ENCODE measurements around the gene HELZ2. TPM values are rescaled to one million over a fixed set of nuclear protein-coding genes. Genes with fewer than 3 reads are reported as not detected.

HELZ2 gene
- polyA plus RNA-seq, 1 of the 3 experiments (the other 2 are of a cell fraction): 7.6 TPM

DNA sequence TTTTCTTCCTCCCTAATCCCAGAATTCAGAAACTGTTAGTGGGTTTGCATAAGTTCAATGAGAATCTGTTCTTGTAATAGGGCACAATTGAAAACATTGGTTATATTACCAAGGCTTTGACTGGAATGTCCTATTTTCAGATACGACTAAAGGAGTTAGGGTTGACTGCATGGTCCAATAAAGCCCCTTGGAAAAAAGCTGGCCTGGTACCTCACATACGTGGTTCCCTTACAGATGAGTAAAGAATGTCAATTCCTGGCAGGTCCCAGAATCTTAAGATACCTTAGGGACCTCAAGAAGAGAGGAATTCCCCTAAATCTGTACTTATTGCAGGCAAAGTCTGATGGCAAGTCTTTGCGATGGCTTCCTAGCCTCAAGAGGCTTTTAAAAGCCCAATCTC lies 48.9 kb downstream of the HELZ2 start:
- no peak overlapping the region for H3K9ac ChIP-seq
- H3K27me3 ChIP-seq (ENCODE audit: insufficient read depth): no peaks in the 10 kb centered on the region
- peaks cover 42% of the 10 kb centered on the region for H4K20me1 ChIP-seq (ENCODE audit: insufficient read depth)
- H3K4me2 ChIP-seq: no peak overlapping the region
- peaks cover 22% of the 10 kb centered on the region for H3K79me2 ChIP-seq (ENCODE audit: insufficient read depth)
- no peaks in the 10 kb centered on the region for H3K9me2 ChIP-seq
- H3K27ac ChIP-seq (ENCODE audit: low read depth in 2 of 2, low read length in 1 of 2): no peak overlapping the region
- H3K4me3 ChIP-seq (ENCODE audit: low read depth in 2 of 2, low read length in 1 of 2): no peak overlapping the region
- ChIA-PET POLR2A (interaction anchor here (1.0 kb wide), 1 partner anchor 11 kb away, joined by 3 read pairs; no protein-coding TSS in a partner anchor), CTCF (interaction anchor here (1.2 to 8.7 kb wide), 2 partner anchors 12 to 29 kb away, joined by 4 to 82 read pairs; partner anchors contain the start of gene PTK6)
- H3F3A ChIP-seq (replicated peaks; ENCODE audit: insufficient read depth): peaks cover 41% of the 10 kb centered on the region
- H3K4me1 ChIP-seq (ENCODE audit: control insufficient read depth in 1 of 2, insufficient read depth in 2 of 2, low read depth in 1 of 2, low read length in 1 of 2): peaks cover 4 to 13% of the 10 kb centered on the region in 2 experiments; a peak in 3 of 4 replicates
- no peak for TF ChIP-seq EZH2phosphoT487 (IDR thresholded peaks at IDR 0.05; ENCODE audit: borderline replicate concordance, low read depth)
- TF ChIP-seq, protein P1, sequence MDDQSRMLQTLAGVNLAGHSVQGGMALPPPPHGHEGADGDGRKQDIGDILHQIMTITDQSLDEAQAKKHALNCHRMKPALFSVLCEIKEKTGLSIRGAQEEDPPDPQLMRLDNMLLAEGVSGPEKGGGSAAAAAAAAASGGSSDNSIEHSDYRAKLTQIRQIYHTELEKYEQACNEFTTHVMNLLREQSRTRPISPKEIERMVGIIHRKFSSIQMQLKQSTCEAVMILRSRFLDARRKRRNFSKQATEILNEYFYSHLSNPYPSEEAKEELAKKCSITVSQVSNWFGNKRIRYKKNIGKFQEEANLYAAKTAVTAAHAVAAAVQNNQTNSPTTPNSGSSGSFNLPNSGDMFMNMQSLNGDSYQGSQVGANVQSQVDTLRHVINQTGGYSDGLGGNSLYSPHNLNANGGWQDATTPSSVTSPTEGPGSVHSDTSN (IDR thresholded peaks at IDR 0.05): 0 out of 2 replicates have a peak, but pooled peaks have one; percentile 5
- peaks cover 13 to 19% of the 10 kb centered on the region in 2 experiments for H3K36me3 ChIP-seq (replicated peaks in 1 of 2; ENCODE audit: control insufficient read depth in 1 of 2, insufficient read depth in 2 of 2, low read length in 1 of 2)
- WGBS (ENCODE audit: low lambda C conversion rate): 81% methylated on average over 2 of the region's 3 CpGs
- H3K9me3 ChIP-seq: no peaks in the 10 kb centered on the region
- no peak overlapping the region for H2AFZ ChIP-seq (ENCODE audit: low read depth)
- no peak for DNase-seq

Other genes with a start within 250 kb of the HELZ2 start
- not detected in 2 replicates for gene CHRNA4, start 212.9 kb downstream of the HELZ2 start, polyA plus RNA-seq (2012; rRNA removed)
- gene KCNQ2, start 101.6 kb downstream of the HELZ2 start, polyA plus RNA-seq (2012; rRNA removed): 3.9 and 8.3 TPM in 2 replicates
- 9.2 and 16.5 TPM in 2 replicates for gene EEF1A2, start 75.2 kb downstream of the HELZ2 start, polyA plus RNA-seq (2012; rRNA removed)
- 20.0 and 71.4 TPM in 2 replicates for gene PPDPF, start 53.5 kb downstream of the HELZ2 start, polyA plus RNA-seq (2012; rRNA removed)
- 0.07 and 0.13 TPM in 2 replicates for gene PTK6, start 36.9 kb downstream of the HELZ2 start, polyA plus RNA-seq (2012; rRNA removed)
- not detected in 2 replicates for gene SRMS, start 26.5 kb downstream of the HELZ2 start, polyA plus RNA-seq (2012; rRNA removed)
- gene FNDC11, start 20.1 kb downstream of the HELZ2 start, polyA plus RNA-seq (2012; rRNA removed): 4.5 and 5.5 TPM in 2 replicates
- gene GMEB2, start 52.9 kb upstream of the HELZ2 start, polyA plus RNA-seq (2012; rRNA removed): 5.6 and 6.5 TPM in 2 replicates
- 89.8 and 111 TPM in 2 replicates for gene STMN3, start 79.2 kb upstream of the HELZ2 start, polyA plus RNA-seq (2012; rRNA removed)
- 9.9 and 12.9 TPM in 2 replicates for gene RTEL1, start 84.1 kb upstream of the HELZ2 start, polyA plus RNA-seq (2012; rRNA removed)
- 8.2 and 9.4 TPM in 2 replicates for gene TNFRSF6B, start 122.4 kb upstream of the HELZ2 start, polyA plus RNA-seq (2012; rRNA removed)
- gene ARFRP1, start 133.7 kb upstream of the HELZ2 start, polyA plus RNA-seq (2012; rRNA removed): 65.4 and 72.8 TPM in 2 replicates
- gene ZGPAT, start 133.8 kb upstream of the HELZ2 start, polyA plus RNA-seq (2012; rRNA removed): 33.7 and 36.8 TPM in 2 replicates
- gene LIME1, start 162.4 kb upstream of the HELZ2 start, polyA plus RNA-seq (2012; rRNA removed): 10.9 and 12.3 TPM in 2 replicates
- 75.5 and 90.9 TPM in 2 replicates for gene SLC2A4RG, start 165.5 kb upstream of the HELZ2 start, polyA plus RNA-seq (2012; rRNA removed)

All from SK-N-SH (cell line).